ENCODE results near the gene IRGC.

The IRGC gene

GRCh38 chr19:43725468-43725867, 9.6 kb downstream of the IRGC start:
- FAIRE-seq = no peak

GRCh38 chr19:43726736-43727592, 11.1 kb downstream of the IRGC start:
- FAIRE-seq = no peak

- FAIRE-seq = no peak
Measured at GRCh38 chr19:43727593-43727853, 11.6 kb downstream of the IRGC start.

GRCh38 chr19:43729919-43730318, 14.0 kb downstream of the IRGC start:
- FAIRE-seq = no peak

GRCh38 chr19:43731346-43731745, 15.5 kb downstream of the IRGC start:
- FAIRE-seq = no peak

- FAIRE-seq = no peak
Measured at GRCh38 chr19:43731846-43732245, 16.0 kb downstream of the IRGC start.

GRCh38 chr19:43735013-43735412, 19.1 kb downstream of the IRGC start:
- no peak for FAIRE-seq

- no peak for FAIRE-seq
Measured at GRCh38 chr19:43735957-43736356, 20.1 kb downstream of the IRGC start.

- FAIRE-seq = no peak
Measured at GRCh38 chr19:43738780-43739211, 22.9 kb downstream of the IRGC start.

- FAIRE-seq = no peak
Measured at GRCh38 chr19:43739439-43740235, 23.8 kb downstream of the IRGC start.

- no peak for FAIRE-seq
Measured at GRCh38 chr19:43741075-43741825, 25.4 kb downstream of the IRGC start.

- FAIRE-seq = no peak
Measured at GRCh38 chr19:43743059-43743458, 27.2 kb downstream of the IRGC start.

GRCh38 chr19:43747557-43748204, 31.8 kb downstream of the IRGC start:
- FAIRE-seq = no peak

- no peak for FAIRE-seq
Measured at GRCh38 chr19:43748205-43748594, 32.3 kb downstream of the IRGC start.

- FAIRE-seq = no peak
Measured at GRCh38 chr19:43748685-43749084, 32.8 kb downstream of the IRGC start.

GRCh38 chr19:43749152-43749551, 33.3 kb downstream of the IRGC start:
- no peak for FAIRE-seq

- FAIRE-seq = no peak
Measured at GRCh38 chr19:43749898-43750297, 34.0 kb downstream of the IRGC start.

GRCh38 chr19:43751466-43752220, 35.8 kb downstream of the IRGC start:
- FAIRE-seq = no peak

GRCh38 chr19:43752287-43752875, 36.5 kb downstream of the IRGC start:
- FAIRE-seq = no peak

GRCh38 chr19:43754253-43754502, 38.3 kb downstream of the IRGC start:
- FAIRE-seq = no peak

GRCh38 chr19:43754503-43755255, 38.8 kb downstream of the IRGC start, which contains the start of gene SMG9:
TSS of gene SMG9 (minus strand) at chr19:43754962. CDS start at chr19:43750741, 4,221 bp downstream.
- peak; percentile 69 for FAIRE-seq

Data from G401.6 (cell line).